ENCODE results near the gene CRNKL1. TPM values are rescaled to one million over a fixed set of nuclear protein-coding genes. Genes with fewer than 3 reads are reported as not detected.

CRNKL1 gene
- total RNA-seq, 2 donors from 2014 or later, result 22.0 to 27.1 TPM

DNA sequence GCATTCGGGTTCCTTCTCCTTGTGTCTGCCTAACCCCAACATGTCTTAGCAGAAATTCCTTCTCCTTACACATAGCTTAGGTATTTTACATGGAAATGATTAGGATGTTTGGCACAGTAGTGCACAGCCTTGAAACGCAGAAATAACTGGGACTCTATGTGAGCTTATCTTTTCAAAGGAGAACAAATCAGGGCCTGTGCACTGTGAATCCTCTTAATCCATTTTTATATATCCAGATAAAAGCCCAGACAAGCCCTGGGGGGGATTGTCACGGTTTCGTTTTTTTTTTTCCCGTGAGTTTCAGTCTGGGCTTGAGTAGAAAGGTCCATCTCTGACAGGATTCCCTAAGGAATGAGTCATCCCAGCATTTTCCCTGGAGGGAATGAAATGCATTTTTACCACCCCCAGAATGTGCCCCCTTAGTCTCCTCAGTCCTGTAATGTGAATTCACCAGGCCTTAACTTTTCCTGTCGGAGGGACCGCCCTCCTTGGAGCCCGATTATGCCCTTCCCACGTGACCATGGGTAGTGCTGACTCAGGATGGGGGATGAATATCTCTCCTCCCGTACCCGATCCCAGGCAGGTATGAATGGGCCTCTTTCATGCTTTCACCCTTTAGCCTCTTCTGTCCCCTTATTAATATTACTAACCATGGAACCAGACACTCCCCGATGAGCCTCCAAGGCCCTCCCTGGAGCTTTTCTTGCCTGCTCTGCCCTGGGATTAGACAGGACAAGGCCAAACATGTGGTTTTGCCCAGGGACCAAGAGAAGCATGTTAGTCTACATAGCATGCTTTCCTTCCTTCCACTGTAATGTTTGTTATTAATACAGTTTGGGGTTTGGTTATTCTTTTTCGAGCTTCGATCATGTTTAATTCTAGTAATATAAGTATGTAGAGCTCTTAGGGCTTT lies 59.0 kb downstream of the CRNKL1 start:
- DNase-seq (ENCODE audit: low spot score), result peak; percentile 52
- Histone ChIP-seq H3K27ac (peak overlapping the region; percentile 59 to 61), H3K27me3 (replicated peaks; ENCODE audit: insufficient read depth) (no peaks in the 10 kb centered on the region), H3K36me3 (no peaks in the 10 kb centered on the region), H3K9me3 (no peaks in the 10 kb centered on the region), H3K4me3 (no peak overlapping the region), H3K4me1 (replicated peaks) (peaks cover 10% of the 10 kb centered on the region)
- WGBS, result 27% methylated on average over 14 of the region's 14 CpGs
- intact Hi-C loops (cut with DNase I), result loop anchor here (5.0 kb wide), 3 partner anchors 51 to 211 kb away; no protein-coding TSS in a partner anchor
- peak; percentile 22 for TF ChIP-seq POLR2AphosphoS5 (IDR thresholded peaks at IDR 0.05)
- TF ChIP-seq, protein P1, sequence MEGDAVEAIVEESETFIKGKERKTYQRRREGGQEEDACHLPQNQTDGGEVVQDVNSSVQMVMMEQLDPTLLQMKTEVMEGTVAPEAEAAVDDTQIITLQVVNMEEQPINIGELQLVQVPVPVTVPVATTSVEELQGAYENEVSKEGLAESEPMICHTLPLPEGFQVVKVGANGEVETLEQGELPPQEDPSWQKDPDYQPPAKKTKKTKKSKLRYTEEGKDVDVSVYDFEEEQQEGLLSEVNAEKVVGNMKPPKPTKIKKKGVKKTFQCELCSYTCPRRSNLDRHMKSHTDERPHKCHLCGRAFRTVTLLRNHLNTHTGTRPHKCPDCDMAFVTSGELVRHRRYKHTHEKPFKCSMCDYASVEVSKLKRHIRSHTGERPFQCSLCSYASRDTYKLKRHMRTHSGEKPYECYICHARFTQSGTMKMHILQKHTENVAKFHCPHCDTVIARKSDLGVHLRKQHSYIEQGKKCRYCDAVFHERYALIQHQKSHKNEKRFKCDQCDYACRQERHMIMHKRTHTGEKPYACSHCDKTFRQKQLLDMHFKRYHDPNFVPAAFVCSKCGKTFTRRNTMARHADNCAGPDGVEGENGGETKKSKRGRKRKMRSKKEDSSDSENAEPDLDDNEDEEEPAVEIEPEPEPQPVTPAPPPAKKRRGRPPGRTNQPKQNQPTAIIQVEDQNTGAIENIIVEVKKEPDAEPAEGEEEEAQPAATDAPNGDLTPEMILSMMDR (IDR thresholded peaks at IDR 0.05), result no peak

- Histone ChIP-seq H3K27me3 (replicated peaks; ENCODE audit: insufficient read depth) (no peaks in the 10 kb centered on the region), H3K4me3 (no peak overlapping the region), H3K4me1 (replicated peaks) (peaks cover 9% of the 10 kb centered on the region), H3K27ac (no peak overlapping the region), H3K9me3 (no peaks in the 10 kb centered on the region), H3K36me3 (no peaks in the 10 kb centered on the region)
- intact Hi-C loops (cut with DNase I), result loop anchor here (5.0 kb wide), 3 partner anchors 50 to 210 kb away; no protein-coding TSS in a partner anchor
- TF ChIP-seq POLR2A (IDR thresholded peaks at IDR 0.05) (no peak), POLR2AphosphoS5 (IDR thresholded peaks at IDR 0.05) (no peak)
- TF ChIP-seq, protein P1 (IDR thresholded peaks at IDR 0.05), result no peak
- WGBS, result 63% methylated on average over 2 of the region's 2 CpGs
- DNase-seq (ENCODE audit: low spot score), result no peak
Measured at GRCh38 chr20:19991854-19992253, 60.4 kb downstream of the CRNKL1 start.

GRCh38 chr20:19991308-19991707 lies 61.0 kb downstream of the CRNKL1 start:
- DNase-seq (ENCODE audit: low spot score), result no peak
- WGBS, result 23% methylated on average over 1 of the region's 1 CpG
- Histone ChIP-seq H3K4me3 (no peak overlapping the region), H3K36me3 (no peaks in the 10 kb centered on the region), H3K27ac (no peak overlapping the region), H3K4me1 (replicated peaks) (peaks cover 4% of the 10 kb centered on the region), H3K9me3 (no peaks in the 10 kb centered on the region), H3K27me3 (replicated peaks; ENCODE audit: insufficient read depth) (no peaks in the 10 kb centered on the region)
- intact Hi-C loops (cut with DNase I), result loop anchor here (5.0 kb wide), 3 partner anchors 49 to 209 kb away; no protein-coding TSS in a partner anchor
- TF ChIP-seq POLR2AphosphoS5 (IDR thresholded peaks at IDR 0.05), result no peak
- TF ChIP-seq, protein P1 (IDR thresholded peaks at IDR 0.05), result no peak
- TF ChIP-seq POLR2A (IDR thresholded peaks at IDR 0.05), result no peak

DNA sequence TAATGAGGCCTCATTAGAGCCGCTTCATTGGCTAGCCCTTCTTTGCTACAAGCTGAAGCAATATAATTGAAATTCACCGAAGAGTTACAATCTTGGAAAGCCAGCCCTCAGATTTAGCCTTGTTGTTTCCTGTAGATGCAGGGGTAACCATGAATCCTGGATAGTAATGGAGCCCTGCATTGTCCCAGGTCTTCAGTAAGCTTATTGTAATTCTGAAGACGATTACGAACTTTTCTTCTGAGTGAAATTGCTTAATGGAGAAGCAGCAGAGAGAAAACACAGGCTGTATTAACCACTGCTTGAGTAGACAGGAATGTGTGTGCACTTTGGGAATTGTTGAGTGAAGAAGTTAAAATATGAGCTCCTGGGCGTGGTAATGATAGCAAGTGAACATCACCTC lies 61.4 kb downstream of the CRNKL1 start:
- WGBS, result 85% methylated on average over 5 of the region's 5 CpGs
- no peaks in the 10 kb centered on the region for H3K36me3 ChIP-seq
- no peak for DNase-seq (ENCODE audit: low spot score)
- intact Hi-C loops (cut with DNase I), result loop anchor here (5.0 kb wide), 3 partner anchors 49 to 209 kb away; no protein-coding TSS in a partner anchor
- TF ChIP-seq, protein P1 (IDR thresholded peaks at IDR 0.05), result no peak
- TF ChIP-seq POLR2AphosphoS5 (IDR thresholded peaks at IDR 0.05) (no peak), POLR2A (IDR thresholded peaks at IDR 0.05) (no peak)
- H3K4me1 ChIP-seq (replicated peaks), result peaks cover 4% of the 10 kb centered on the region
- no peaks in the 10 kb centered on the region for H3K9me3 ChIP-seq
- no peak overlapping the region for H3K4me3 ChIP-seq
- H3K27me3 ChIP-seq (replicated peaks; ENCODE audit: insufficient read depth), result no peaks in the 10 kb centered on the region
- H3K27ac ChIP-seq, result no peak overlapping the region

All from prostate gland (tissue), 2 donors.